ENCODE measurements around the gene TTYH3.

GRCh38 chr7:2658941-2659340 lies 27.2 kb downstream of the TTYH3 start:
- TF ChIP-seq CTCF (IDR thresholded peaks at IDR 0.05) (no peak), POLR2A (IDR thresholded peaks at IDR 0.05) (no peak)
